Fibroblast of skin of abdomen (primary cell): ENCODE data around the gene URI1.
"Not testable (repeated sequence)": the region's sequence is repeated elsewhere in the genome, so short reads cannot be mapped to it uniquely, and the experiment has no call there.

Experiments
- DNase-seq: peaks from one replicate; pipeline ENCODE4 v3.0.0-alpha.2; 2013

Gene URI1

DNA sequence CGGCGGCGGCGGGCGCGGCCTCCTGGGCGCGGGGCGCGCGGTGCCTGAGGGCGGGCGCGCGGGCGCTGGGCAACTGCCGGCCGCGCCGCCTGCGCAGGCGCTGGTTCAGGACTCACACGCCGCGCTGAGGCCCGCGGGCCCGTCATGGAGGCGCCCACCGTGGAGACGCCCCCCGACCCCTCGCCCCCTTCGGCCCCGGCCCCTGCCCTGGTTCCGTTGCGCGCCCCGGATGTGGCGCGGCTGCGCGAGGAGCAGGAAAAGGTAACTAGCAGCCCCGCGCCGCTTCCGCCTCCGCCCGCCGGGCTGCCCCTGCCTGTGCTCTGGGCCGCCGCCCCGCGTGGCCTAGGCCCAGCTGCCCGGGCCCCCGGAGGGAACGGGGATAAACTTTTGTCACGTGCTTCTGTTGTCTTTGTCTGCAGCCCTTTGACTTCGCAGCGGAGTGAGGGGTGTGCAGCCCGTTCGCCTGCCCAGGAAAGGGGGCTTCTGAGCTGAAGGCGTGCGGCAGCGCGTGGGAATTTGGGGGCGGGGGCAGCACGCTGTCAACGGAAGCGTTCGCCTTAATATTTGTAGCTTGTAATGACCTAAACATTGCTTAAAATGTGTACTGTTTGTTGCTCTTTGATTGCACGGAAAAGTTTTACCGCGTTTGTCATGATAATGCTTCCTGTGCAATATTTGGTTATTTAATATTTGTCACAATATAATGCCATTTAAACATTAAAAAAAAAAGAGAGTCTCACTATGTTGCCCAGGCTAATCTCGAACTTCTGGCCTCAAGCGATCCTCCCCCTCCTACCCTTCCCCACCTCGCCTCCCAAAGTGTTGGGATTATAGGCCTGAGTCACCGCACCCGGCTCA, 594 bp downstream of the URI1 start:
- DNase-seq = no peak

DNA sequence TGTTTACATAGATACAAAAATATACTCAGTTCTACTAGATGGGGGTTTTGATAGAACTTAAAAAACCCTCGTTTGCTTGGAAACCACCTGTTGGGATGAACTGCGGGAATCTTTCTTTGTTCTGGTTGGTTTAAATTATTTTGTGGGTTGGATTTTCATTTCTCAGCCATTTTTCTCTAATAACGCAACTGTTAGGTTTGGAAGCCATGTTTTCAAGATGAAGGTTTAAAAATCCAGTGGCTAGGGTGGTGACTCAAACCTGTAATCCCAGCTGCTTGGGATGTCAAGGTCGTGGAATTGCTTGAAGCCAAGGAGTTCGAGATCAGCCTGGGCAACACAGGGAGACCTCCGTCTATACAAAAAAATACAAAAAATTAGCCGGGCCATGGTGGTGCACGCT, 1.6 kb downstream of the URI1 start:
- DNase-seq = peak; percentile 6

- no peak for DNase-seq
These were observed 2.5 kb downstream of the URI1 start for GRCh38 chr19:29944390-29945012.

DNA sequence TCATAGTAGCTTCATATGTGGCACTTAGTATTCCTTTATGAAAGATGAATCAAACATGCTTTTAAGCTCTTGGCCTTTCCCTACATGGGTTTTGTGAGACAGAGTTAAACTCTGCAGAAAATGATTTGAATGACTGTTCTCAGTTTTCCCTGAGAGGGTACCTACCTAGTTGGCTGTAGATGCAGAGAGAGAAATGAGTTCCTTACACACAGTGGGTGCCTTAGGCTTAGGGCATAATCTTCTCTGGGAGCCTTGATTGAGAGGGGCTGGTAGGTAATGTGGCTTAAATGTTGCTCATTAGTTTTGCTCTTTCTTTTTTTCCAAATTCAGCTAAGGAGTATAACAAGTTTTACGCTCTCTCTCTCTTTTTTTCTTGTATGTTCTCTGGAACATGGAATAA, 3.0 kb downstream of the URI1 start:
- no peak for DNase-seq

GRCh38 chr19:29945433-29945832, 3.4 kb downstream of the URI1 start:
- DNase-seq = peak; percentile 3

- peak; percentile 4 for DNase-seq
These were observed 4.6 kb downstream of the URI1 start for GRCh38 chr19:29946645-29947044.

- no peak for DNase-seq
These were observed 5.8 kb downstream of the URI1 start for GRCh38 chr19:29947871-29948270.

DNA sequence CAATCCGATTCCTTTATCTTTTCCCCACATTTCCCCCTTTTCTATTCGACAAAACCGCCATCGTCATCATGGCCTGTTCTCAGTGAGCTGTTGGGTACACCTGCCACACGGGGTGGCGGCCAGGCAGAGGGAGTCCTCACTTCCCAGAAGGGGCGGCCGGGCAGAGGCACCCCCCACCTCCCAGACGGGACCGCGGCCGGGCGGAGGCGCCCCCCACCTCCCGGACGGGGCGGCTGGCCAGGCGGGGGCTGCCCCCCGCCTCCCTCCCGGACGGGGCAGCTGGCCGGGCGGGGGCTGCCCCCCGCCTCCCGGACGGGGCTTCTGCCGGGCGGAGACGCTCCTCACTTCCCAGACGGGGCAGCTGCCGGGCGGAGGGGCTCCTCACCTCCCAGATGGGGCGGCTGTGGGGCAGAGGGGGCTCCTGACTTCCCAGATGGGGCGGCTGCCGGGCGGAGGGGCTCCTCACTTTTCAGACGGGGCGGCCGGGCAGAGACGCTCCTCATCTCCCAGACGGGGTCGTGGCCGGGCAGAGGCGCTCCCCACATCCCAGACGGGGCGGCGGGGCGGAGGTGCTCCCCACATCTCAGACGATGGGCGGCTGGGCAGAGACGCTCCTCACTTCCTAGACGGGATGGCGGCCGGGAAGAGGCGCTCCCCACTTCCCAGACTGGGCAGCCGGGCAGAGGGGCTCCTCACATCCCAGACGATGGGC, 6.9 kb downstream of the URI1 start:
- DNase-seq = not testable (repeated sequence)

DNA sequence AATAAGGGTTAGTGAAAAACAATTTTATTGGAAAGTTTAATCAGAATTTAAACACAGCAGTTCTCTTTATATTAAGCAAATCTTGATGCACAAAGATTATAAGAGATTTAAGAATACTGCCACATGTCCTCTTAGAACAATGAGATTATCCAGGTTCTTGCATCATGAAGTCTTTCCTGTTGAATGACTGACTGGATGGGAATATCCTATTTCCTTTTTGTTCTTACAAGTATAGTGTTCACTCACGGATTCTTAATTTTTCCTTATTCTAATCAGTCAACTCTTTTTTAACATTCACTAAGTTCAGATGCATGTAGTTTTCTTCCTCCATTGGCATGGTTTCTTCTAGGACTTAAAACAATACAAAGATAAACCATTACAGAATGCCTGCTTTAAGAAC, 10.1 kb downstream of the URI1 start:
- DNase-seq = peak; percentile 22

DNA sequence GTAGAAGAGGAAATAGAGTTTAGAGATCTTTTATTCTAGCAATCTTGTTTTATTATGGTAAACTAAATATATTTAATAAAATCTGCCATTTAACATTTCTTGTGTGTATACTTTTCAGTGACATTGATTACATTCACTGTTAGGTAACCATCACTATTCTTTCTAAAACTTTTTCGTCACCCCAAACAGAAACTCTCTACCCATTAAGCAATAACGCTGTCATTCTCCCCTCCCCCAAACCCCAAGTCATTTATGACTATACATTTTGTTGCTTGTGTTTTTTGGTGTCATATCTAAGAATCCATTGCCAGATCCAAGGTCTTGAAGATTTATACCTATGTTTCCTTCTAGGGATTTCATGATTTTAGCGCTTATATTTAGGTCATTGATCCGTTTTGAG, 10.6 kb downstream of the URI1 start:
- DNase-seq = no peak

- DNase-seq = peak; percentile 9
These were observed 11.6 kb downstream of the URI1 start for GRCh38 chr19:29953352-29954247.

DNA sequence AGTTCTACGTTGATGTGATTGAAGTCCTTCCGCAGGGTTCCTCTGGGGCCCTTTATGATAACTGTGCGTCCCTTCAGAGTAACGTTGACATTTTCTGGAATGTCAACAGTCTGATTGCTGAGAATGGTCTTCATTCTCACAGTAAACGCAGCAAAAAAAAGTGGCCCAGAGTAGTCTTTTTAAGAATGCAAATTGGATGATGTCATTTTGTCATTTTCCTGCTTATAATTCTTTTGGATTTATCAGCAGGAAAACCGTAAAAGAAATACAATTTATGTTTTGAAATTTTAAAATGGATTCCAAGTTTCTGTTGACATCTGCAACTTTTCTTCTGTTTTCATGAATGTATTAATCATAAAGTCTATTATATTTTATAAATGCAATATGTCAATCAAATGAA, 14.8 kb downstream of the URI1 start:
- no peak for DNase-seq

- DNase-seq = no peak
These were observed 19.3 kb downstream of the URI1 start for GRCh38 chr19:29961311-29961710.

GRCh38 chr19:29962793-29963192, 20.8 kb downstream of the URI1 start:
- DNase-seq = no peak

- no peak for DNase-seq
These were observed 21.5 kb downstream of the URI1 start for GRCh38 chr19:29963576-29963975.

DNA sequence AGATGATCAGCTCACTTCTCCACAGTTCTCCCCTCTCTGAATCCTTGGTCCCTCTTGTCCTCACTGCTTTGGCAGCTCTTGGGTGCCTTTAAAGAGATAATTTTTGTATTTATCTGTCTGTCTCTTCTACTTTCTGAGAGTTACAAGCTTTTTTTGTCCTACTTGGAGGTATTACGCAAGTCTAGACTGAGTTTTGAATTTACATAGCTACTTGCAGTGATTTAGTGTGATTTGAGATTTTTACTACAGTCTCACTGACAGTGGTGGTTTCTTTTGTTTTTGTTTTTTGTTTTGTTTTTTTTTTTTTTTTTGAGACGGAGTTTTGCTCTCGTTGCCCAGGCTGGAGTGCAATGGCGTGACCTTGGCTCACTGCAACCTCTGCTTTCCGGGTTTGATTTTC, 22.1 kb downstream of the URI1 start:
- no peak for DNase-seq

GRCh38 chr19:29965492-29965891, 23.5 kb downstream of the URI1 start:
- peak; percentile 69 for DNase-seq

DNA sequence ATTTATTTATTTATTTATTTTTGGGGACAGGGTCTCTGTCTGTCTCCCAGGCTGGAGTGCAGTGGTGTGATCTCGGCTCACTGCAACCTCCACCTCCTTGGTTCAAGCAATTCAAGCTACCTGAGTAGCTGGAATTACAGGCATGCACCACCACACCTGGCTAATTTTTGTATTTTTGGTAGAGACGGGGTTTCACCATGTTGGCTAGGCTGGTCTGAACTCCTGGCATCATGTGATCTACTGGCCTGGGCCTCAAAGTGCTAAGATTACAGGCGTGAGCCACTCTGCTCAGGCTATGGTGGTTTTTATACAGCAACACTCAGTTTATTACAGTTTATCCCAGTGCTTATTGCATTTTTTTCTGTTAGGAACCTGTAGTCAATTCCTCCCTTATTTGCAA, 24.1 kb downstream of the URI1 start:
- DNase-seq = not testable (repeated sequence)

DNA sequence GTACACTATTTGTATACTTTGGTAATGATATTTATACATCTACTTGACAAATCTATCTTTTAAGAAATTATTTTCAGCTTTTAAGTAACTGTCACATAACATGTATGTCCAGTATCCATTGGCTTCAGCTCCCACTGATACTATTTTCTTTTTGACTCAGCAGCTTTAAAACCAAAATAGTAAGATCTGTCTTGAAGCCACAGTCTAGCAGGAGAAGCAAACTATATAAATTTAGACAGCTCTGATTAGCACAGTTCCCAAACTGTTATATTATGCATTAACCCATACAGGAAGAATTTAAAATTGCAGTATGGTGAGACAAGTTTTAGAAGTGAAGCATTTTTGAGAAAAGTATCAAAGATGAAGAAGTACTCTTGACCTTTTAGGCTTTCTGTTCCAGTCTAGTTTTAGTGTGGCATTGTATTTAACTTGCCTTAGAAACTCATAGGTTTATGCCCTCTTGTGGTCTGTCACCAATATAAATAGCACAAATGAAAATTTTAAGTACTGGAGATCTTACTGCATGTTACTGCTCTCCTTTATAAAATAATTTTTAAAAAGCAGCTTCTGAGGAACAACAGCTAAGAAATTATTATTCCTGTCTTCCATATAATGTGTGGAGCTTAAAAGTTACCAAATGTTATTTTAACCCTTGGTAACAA, 24.7 kb downstream of the URI1 start:
- no peak for DNase-seq

- no peak for DNase-seq
These were observed 25.6 kb downstream of the URI1 start for GRCh38 chr19:29967623-29968022.

DNA sequence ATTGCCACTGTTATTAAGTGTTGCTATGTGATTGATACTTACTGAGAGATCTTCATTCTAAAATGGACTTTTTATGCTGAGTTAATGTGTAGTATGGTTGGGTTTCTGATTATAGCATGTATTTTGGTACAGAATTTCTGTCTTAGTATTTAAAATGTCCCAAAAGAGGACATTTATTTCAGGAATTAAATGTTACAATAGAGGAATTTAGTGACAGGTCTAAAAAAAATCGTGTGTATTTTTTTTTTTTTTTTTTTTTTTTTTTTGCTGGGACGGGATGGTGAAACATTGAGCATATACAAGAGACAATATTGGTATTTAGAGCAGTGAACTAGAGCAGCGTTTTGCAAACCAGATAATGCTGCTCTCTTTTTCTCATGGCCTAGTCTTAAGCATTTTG, 27.9 kb downstream of the URI1 start:
- no peak for DNase-seq

DNA sequence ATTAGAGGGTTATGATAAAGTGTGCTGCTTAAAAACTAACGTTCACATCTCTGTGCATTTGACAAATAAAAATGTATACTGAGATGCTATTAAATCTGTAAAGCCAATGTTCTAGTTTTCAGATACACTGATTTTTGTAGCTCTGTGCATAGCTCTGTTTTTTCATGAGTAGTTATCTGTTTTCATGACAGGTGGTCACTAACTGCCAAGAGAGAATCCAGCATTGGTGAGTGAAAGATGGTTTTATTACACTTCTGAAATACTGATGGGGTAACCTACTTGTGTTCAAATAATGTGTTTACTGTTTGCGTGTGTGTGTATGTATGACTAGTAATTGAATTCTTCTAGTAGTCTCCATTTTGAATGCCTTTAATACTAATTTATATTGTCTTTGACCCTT, 29.0 kb downstream of the URI1 start:
- DNase-seq = no peak
